Sigmoid colon (tissue), 7 donors: ENCODE data around the gene MYO19. TPM values are rescaled to one million over a fixed set of nuclear protein-coding genes. Genes with fewer than 3 reads are reported as not detected.

ENCODE experiments used
- DNase-seq: peaks from one replicate; pipeline ENCODE4 v3.0.0-alpha.2; 2019
- H3K27ac ChIP-seq, 4 donors: fragments of 200-600 bp; sonication (generic); one replicate each; pipeline ENCODE4 v1.5.1; 2016 to 2019; ENCODE audit warnings: mild to moderate bottlenecking in 1 of 4
- H3K27me3 ChIP-seq, 3 donors: fragments of 200-600 bp; sonication (generic); one replicate each; pipeline ENCODE4 v1.5.1; 2019; ENCODE audit warnings: mild to moderate bottlenecking in 1 of 3
- H3K36me3 ChIP-seq, 4 donors: fragments of 200-600 bp; sonication (generic); one replicate each; pipeline ENCODE4 v1.5.1; 2016 to 2019
- H3K4me1 ChIP-seq, 4 donors: fragments of 200-600 bp; sonication (generic); one replicate each; pipeline ENCODE4 v1.5.1; 2017 to 2019
- H3K4me3 ChIP-seq, 4 donors: fragments of 200-600 bp; sonication (generic); one replicate each; pipeline ENCODE4 v1.5.1; 2017 to 2019; ENCODE audit warnings: mild to moderate bottlenecking in 2 of 4, moderate library complexity in 1 of 4
- H3K9me3 ChIP-seq, 4 donors: fragments of 200-600 bp in 3 of 4; sonication (generic) in 3 of 4; one replicate each; pipeline versions ENCODE4 v1.5.1 to v1.6.1; 2013 to 2019
- EP300 ChIP-seq, 4 donors: sonication (generic); formaldehyde crosslinking; IDR thresholded peaks; one replicate each; pipeline ENCODE4 v1.6.1; 2017; ENCODE audit warnings: antibody characterized with exemption in 4 of 4
- POLR2A ChIP-seq, 2 donors: fragments of 450-650 bp; IDR thresholded peaks; one replicate each; pipeline ENCODE4 v1.6.1; 2016; ENCODE audit warnings: antibody characterized with exemption in 2 of 2, mild to moderate bottlenecking in 2 of 2, moderate library complexity in 2 of 2
- POLR2AphosphoS5 ChIP-seq, 4 donors: sonication (generic); formaldehyde crosslinking; IDR thresholded peaks; one replicate each; pipeline ENCODE4 v1.6.1; 2017; ENCODE audit warnings: antibody characterized with exemption in 4 of 4
- WGBS, 2 donors: extraction: QIAGEN DNeasy Blood & Tissue Kit; methylation state at CpG; one replicate each; pipeline ENCODE4 v1.1.7; 2013; 5-methylcytosine and 5-hydroxymethylcytosine counted together
- intact Hi-C: fragments of 100-400 bp; cut with DNase I; formaldehyde crosslinking; loops from one replicate; pipeline ENCODE4 v1.15.1; 2023
- polyA plus RNA-seq, 3 donors: library from polyadenylated mRNA; stranded (reverse); fragments of 200-250 nt; gene quantifications; one replicate each; pipeline ENCODE4 v1.2.3, GENCODE V29; 2013
- total RNA-seq, 4 donors: library from RNA; depleted of rRNA; stranded (reverse); fragments of >200 nt; gene quantifications; one replicate each; pipeline ENCODE4 v1.1.0, GENCODE V29; 2016
- TF ChIP-seq, protein P1 (sequence below), 4 experiments: fragments of 450-650 bp in 3 of 4; fragments of 200-600 bp in 1 of 4; IDR thresholded peaks; one replicate each; pipeline ENCODE4 v1.5.1; 2016 to 2019; ENCODE audit warnings: antibody characterized with exemption in 4 of 4, mild to moderate bottlenecking in 3 of 4, moderate library complexity in 2 of 4
- donor health status: healthy with polysubstance abuse.
- donor health status: Bipolar disorder and iron deficiency.
- donor health status: healthy.

MYO19 gene
- total RNA-seq = 10 to 100 TPM; 49.9 to 67.2 (median 59.5) TPM
- 10 to 100 TPM; 19.2 to 60.6 (median 20.3) TPM for polyA plus RNA-seq

DNA sequence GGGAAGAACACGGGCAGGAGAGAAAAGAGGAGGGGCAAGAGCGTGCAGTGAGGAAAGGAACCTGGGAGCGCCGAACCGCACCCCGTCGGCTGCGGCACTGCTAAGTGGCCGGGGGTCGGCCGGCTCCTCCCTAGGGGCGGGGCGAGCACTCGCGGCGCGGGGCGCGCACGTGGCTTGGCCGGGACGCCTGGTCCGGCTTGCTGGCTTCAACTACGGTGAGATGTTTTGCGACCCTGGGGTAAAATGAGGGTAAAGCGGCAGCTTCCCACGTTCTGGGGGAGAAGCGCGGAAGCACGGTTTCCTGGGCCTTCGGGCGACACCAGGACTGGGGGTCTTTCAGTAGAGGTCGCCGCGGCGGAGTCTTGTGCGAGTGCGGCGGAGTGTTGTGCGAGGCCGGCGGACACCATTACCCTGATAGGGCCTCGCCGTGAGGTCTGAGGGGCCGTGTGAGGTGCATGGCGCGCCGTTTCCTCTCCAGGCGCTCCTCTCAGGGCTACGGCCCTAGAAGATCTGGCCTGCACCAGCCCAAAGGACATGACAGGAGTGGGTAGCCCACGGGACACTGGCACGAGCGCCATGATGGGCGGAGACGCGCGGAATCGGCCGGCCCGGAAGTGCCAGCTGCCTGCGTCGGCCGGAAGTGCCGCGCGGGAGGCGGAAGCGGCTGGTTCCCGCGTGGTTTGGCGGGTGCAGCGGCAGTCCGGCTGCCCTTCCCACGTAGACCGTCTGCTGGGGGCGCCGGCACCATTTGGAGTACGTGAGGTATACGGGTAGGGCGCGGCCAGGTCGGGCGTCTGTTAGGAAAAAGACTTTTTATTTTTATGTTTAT lies at the start of gene MYO19, which contains the start of gene PIGW:
TSS of gene MYO19 (minus strand) at position 29 of the 829 bp plus-strand sequence. CDS start 2,330 bp downstream, outside the sequence.
TSS of gene PIGW (plus strand) at position 148 of the 829 bp plus-strand sequence. CDS start 2,115 bp downstream, outside the sequence.
- H3K36me3 ChIP-seq = peaks cover 0 to 24% (median 2%) of the 10 kb centered on the region in 4 donors
- H3K27me3 ChIP-seq = no peaks in the 10 kb centered on the region
- 0% methylated on average over 83 of the region's 83 CpGs for WGBS, 2 donors
- peak within 1 kb of the TSS; percentile 67 to 76 (median 74) for H3K4me3 ChIP-seq
- H3K27ac ChIP-seq = peak within 1 kb of the TSS; percentile 95 to 98 (median 96)
- TF ChIP-seq POLR2AphosphoS5 (IDR thresholded peaks at IDR 0.05) (peak; percentile 91 to 99 (median 96)), POLR2A (IDR thresholded peaks at IDR 0.05) (peak; percentile 89 to 91)
- TF ChIP-seq, protein P1, sequence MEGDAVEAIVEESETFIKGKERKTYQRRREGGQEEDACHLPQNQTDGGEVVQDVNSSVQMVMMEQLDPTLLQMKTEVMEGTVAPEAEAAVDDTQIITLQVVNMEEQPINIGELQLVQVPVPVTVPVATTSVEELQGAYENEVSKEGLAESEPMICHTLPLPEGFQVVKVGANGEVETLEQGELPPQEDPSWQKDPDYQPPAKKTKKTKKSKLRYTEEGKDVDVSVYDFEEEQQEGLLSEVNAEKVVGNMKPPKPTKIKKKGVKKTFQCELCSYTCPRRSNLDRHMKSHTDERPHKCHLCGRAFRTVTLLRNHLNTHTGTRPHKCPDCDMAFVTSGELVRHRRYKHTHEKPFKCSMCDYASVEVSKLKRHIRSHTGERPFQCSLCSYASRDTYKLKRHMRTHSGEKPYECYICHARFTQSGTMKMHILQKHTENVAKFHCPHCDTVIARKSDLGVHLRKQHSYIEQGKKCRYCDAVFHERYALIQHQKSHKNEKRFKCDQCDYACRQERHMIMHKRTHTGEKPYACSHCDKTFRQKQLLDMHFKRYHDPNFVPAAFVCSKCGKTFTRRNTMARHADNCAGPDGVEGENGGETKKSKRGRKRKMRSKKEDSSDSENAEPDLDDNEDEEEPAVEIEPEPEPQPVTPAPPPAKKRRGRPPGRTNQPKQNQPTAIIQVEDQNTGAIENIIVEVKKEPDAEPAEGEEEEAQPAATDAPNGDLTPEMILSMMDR (IDR thresholded peaks at IDR 0.05) = no peak
- H3K9me3 ChIP-seq = no peaks in the 10 kb centered on the region
- DNase-seq = peak; percentile 93
- H3K4me1 ChIP-seq = peaks cover 0 to 16% (median 5%) of the 10 kb centered on the region in 4 donors
- intact Hi-C loops = loop anchor here (5.0 kb wide), 2 partner anchors 48 to 412 kb away; partner anchors contain the start of genes AATF and ZNHIT3

DNA sequence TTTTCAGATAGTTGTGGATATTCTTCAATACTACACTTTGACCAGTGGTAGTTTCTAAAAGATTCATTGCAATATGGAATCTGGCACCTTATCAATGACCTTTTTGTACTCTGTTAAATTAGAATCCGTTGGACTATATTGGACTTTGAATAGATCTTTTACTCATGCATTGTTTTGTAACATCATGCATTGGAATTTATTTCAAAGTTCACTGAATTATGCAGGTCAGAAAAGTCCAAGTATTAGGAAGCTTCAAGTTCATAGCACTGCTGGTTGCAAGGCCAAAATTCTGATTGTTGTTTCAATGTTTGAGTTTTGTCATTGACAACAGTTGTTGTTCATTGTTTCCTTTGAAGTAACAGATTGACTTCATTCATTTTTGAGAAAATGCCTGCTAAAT lies 49.1 kb upstream of the MYO19 start:
- H3K4me3 ChIP-seq = no peak overlapping the region
- H3K27me3 ChIP-seq = no peaks in the 10 kb centered on the region
- no peak for DNase-seq
- H3K27ac ChIP-seq = no peak overlapping the region
- WGBS, 2 donors = 20 to 65% methylated on average over 1 of the region's 1 CpG
- H3K9me3 ChIP-seq = no peaks in the 10 kb centered on the region
- TF ChIP-seq, protein P1 (IDR thresholded peaks at IDR 0.05) = no peak
- TF ChIP-seq POLR2AphosphoS5 (IDR thresholded peaks at IDR 0.05) (no peak), POLR2A (IDR thresholded peaks at IDR 0.05) (no peak), EP300 (IDR thresholded peaks at IDR 0.05) (no peak)
- no peaks in the 10 kb centered on the region for H3K4me1 ChIP-seq
- peaks cover 32 to 99% (median 58%) of the 10 kb centered on the region in 4 donors for H3K36me3 ChIP-seq
- intact Hi-C loops = no loop called here

GRCh38 chr17:36578671-36579070 lies 44.0 kb upstream of the MYO19 start:
- Histone ChIP-seq H3K27me3 (no peaks in the 10 kb centered on the region), H3K9me3 (no peaks in the 10 kb centered on the region), H3K4me1 (no peaks in the 10 kb centered on the region), H3K27ac (no peak overlapping the region), H3K4me3 (no peak overlapping the region), H3K36me3 (peaks cover 27 to 76% (median 39%) of the 10 kb centered on the region in 4 donors)
- DNase-seq = no peak
- 95 to 96% methylated on average over 2 of the region's 2 CpGs for WGBS, 2 donors
- intact Hi-C loops = no loop called here
- TF ChIP-seq EP300 (IDR thresholded peaks at IDR 0.05) (no peak), POLR2A (IDR thresholded peaks at IDR 0.05) (no peak), POLR2AphosphoS5 (IDR thresholded peaks at IDR 0.05) (no peak)
- TF ChIP-seq, protein P1 (IDR thresholded peaks at IDR 0.05) = no peak

GRCh38 chr17:36576793-36577192 lies 42.1 kb upstream of the MYO19 start:
- no peaks in the 10 kb centered on the region for H3K27me3 ChIP-seq
- H3K4me3 ChIP-seq = no peak overlapping the region
- 85 to 95% methylated on average over 2 of the region's 2 CpGs for WGBS, 2 donors
- TF ChIP-seq POLR2A (IDR thresholded peaks at IDR 0.05) (no peak), POLR2AphosphoS5 (IDR thresholded peaks at IDR 0.05) (no peak), EP300 (IDR thresholded peaks at IDR 0.05) (no peak)
- TF ChIP-seq, protein P1 (IDR thresholded peaks at IDR 0.05) = no peak
- H3K27ac ChIP-seq = no peak overlapping the region
- no peaks in the 10 kb centered on the region for H3K9me3 ChIP-seq
- no peaks in the 10 kb centered on the region for H3K4me1 ChIP-seq
- intact Hi-C loops = no loop called here
- peaks cover 20 to 76% (median 30%) of the 10 kb centered on the region in 4 donors for H3K36me3 ChIP-seq
- DNase-seq = no peak
